Spleen (tissue), 11 donors: ENCODE measurements around the gene RBMS1. TPM values are rescaled to one million over a fixed set of nuclear protein-coding genes. Genes with fewer than 3 reads are reported as not detected.
A peak's percentile ranks its signal among the peaks of the same experiment; 100 is the strongest.

Source experiments
- DNase-seq: peaks from one replicate; pipeline ENCODE4 v3.0.0-alpha.2; 2020
- H3K27ac ChIP-seq, 8 donors: fragments of 200-600 bp; sonication (generic) in 7 of 8; 1 replicate in 4 of 8; 2 replicates in 4 of 8; pipeline versions ENCODE4 v1.5.0 to v1.8.0; 2016 to 2021; ENCODE audit warnings: inconsistent platforms in 4 of 8, mild to moderate bottlenecking in 4 of 8, moderate library complexity in 1 of 8
- H3K27me3 ChIP-seq, 7 donors: fragments of 200-600 bp; sonication (generic) in 6 of 7; replicated peaks in 1 of 7; 1 replicate in 4 of 7; 2 replicates in 3 of 7; pipeline versions ENCODE4 v1.5.0 to v1.8.0; 2016 to 2021; ENCODE audit warnings: inconsistent platforms in 3 of 7, mild to moderate bottlenecking in 1 of 7
- H3K36me3 ChIP-seq, 6 donors: fragments of 200-600 bp; sonication (generic) in 5 of 6; 1 replicate in 4 of 6; 2 replicates in 2 of 6; pipeline versions ENCODE4 v1.5.0 to v1.8.0; 2016 to 2021; ENCODE audit warnings: inconsistent platforms in 2 of 6
- H3K4me1 ChIP-seq, 6 donors: fragments of 200-600 bp; sonication (generic) in 5 of 6; 1 replicate in 3 of 6; 2 replicates in 3 of 6; pipeline versions ENCODE4 v1.5.0 to v1.8.0; 2016 to 2021; ENCODE audit warnings: inconsistent platforms in 3 of 6
- H3K4me3 ChIP-seq, 8 donors: fragments of 200-600 bp; sonication (generic) in 7 of 8; 1 replicate in 4 of 8; 2 replicates in 4 of 8; pipeline versions ENCODE4 v1.5.0 to v1.8.0; 2016 to 2021; ENCODE audit warnings: inconsistent platforms in 4 of 8, mild to moderate bottlenecking in 4 of 8, moderate library complexity in 2 of 8
- H3K9me3 ChIP-seq, 8 donors: fragments of 200-600 bp; sonication (generic) in 7 of 8; 1 replicate in 4 of 8; 2 replicates in 4 of 8; pipeline versions ENCODE4 v1.5.0 to v1.8.0; 2016 to 2021; ENCODE audit warnings: inconsistent platforms in 4 of 8
- POLR2A ChIP-seq, 3 donors: fragments of 450-650 bp; IDR thresholded peaks; one replicate each; pipeline ENCODE4 v1.5.1; 2017; ENCODE audit warnings: antibody characterized with exemption in 3 of 3, mild to moderate bottlenecking in 1 of 3
- POLR2AphosphoS5 ChIP-seq, 3 donors: sonication (generic); formaldehyde crosslinking; IDR thresholded peaks; one replicate each; pipeline ENCODE4 v1.5.1; 2017; ENCODE audit warnings: antibody characterized with exemption in 3 of 3
- WGBS, 5 donors: extraction: QIAGEN DNeasy Blood & Tissue Kit in 3 of 5; methylation state at CpG; one replicate each; pipeline versions ENCODE4 v1.1.5 to v1.1.7; 2013 to 2018; 5-methylcytosine and 5-hydroxymethylcytosine counted together
- intact Hi-C: fragments of 100-400 bp; cut with DNase I; formaldehyde crosslinking; loops from one replicate; pipeline ENCODE4 v1.15.0; 2023; ENCODE audit warnings: low total_unique reads
- polyA plus RNA-seq, 3 donors: library from polyadenylated mRNA; stranded (reverse); fragments of 200-250 nt; gene quantifications; one replicate each; pipeline ENCODE4 v1.2.1, GENCODE V29; 2013
- total RNA-seq, 7 donors: library from RNA; depleted of rRNA in 3 of 7; stranded (reverse); fragments of >200 nt in 3 of 7; fragmentation: NEBNext Ultra II Directional in 4 of 7; extraction: Animal tissue kit (Norgen Biotek cat#: 25700) in 4 of 7; gene quantifications; one replicate each; pipeline versions ENCODE4 v1.1.0 to v1.2.1, GENCODE V29; 2016 to 2021
- TF ChIP-seq, protein P1 (sequence below), 11 experiments: fragments of 200-600 bp in 7 of 11; fragments of 450-650 bp in 4 of 11; sonication (generic) in 4 of 11; IDR thresholded peaks in 8 of 11; conservative IDR thresholded peaks in 3 of 11; 1 replicate in 7 of 11; 2 replicates in 4 of 11; pipeline versions ENCODE4 v1.4.0 to v1.8.0; 2016 to 2021; ENCODE audit warnings: antibody characterized with exemption in 11 of 11, inconsistent platforms in 4 of 11, mild to moderate bottlenecking in 1 of 11
- donor health status: healthy with polysubstance abuse.
- donor health status: DM: no; HTN: no; CAD: no; lungs with moderate emphysema.
- donor health status: DM: no; HTN: no; CAD: no.
- donor health status: Bipolar disorder and iron deficiency.
- donor health status: healthy.
- donor health status: DM: no; HTN: no; CAD: no.
- donor health status: DM: yes; HTN: yes; CAD: no.

Gene RBMS1
- total and polyA plus RNA-seq, 10 donors, result 18.8 to 151 (median 118) TPM

DNA sequence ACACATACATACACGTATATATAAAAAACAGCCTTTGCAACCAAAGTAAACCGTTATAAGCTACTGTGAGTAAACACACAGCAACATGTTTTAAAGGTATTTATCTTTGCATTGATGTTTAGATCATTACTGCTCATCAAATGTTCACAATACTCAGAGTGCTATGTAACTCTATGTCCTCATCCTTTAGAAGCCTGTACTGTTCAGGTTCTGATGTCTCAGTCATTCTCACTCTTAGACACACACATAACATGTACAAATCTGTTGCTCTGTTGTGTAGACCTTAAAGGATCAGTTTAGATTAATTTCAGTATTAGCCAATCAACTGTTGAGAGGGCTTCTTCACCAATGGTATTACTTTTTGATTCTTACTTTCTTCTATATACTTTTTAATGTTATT, 153.9 kb downstream of the RBMS1 start:
- 81 to 91% (median 89%) methylated on average over 2 of the region's 2 CpGs for WGBS, 5 donors
- TF ChIP-seq, protein P1, sequence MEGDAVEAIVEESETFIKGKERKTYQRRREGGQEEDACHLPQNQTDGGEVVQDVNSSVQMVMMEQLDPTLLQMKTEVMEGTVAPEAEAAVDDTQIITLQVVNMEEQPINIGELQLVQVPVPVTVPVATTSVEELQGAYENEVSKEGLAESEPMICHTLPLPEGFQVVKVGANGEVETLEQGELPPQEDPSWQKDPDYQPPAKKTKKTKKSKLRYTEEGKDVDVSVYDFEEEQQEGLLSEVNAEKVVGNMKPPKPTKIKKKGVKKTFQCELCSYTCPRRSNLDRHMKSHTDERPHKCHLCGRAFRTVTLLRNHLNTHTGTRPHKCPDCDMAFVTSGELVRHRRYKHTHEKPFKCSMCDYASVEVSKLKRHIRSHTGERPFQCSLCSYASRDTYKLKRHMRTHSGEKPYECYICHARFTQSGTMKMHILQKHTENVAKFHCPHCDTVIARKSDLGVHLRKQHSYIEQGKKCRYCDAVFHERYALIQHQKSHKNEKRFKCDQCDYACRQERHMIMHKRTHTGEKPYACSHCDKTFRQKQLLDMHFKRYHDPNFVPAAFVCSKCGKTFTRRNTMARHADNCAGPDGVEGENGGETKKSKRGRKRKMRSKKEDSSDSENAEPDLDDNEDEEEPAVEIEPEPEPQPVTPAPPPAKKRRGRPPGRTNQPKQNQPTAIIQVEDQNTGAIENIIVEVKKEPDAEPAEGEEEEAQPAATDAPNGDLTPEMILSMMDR (IDR thresholded peaks at IDR 0.05 in 8 of 11, conservative IDR thresholded peaks at IDR 0.05 in 3 of 11), result no peak
- TF ChIP-seq POLR2A (IDR thresholded peaks at IDR 0.05) (no peak), POLR2AphosphoS5 (IDR thresholded peaks at IDR 0.05) (no peak)
- intact Hi-C loops, result no loop called here
- H3K4me3 ChIP-seq, result no peak overlapping the region
- peaks cover 8 to 84% (median 40%) of the 10 kb centered on the region in 6 donors for H3K4me1 ChIP-seq
- no peaks in the 10 kb centered on the region for H3K36me3 ChIP-seq
- no peaks in the 10 kb centered on the region for H3K27me3 ChIP-seq
- H3K9me3 ChIP-seq, result no peaks in the 10 kb centered on the region
- DNase-seq, result no peak
- H3K27ac ChIP-seq, result no peak overlapping the region

DNA sequence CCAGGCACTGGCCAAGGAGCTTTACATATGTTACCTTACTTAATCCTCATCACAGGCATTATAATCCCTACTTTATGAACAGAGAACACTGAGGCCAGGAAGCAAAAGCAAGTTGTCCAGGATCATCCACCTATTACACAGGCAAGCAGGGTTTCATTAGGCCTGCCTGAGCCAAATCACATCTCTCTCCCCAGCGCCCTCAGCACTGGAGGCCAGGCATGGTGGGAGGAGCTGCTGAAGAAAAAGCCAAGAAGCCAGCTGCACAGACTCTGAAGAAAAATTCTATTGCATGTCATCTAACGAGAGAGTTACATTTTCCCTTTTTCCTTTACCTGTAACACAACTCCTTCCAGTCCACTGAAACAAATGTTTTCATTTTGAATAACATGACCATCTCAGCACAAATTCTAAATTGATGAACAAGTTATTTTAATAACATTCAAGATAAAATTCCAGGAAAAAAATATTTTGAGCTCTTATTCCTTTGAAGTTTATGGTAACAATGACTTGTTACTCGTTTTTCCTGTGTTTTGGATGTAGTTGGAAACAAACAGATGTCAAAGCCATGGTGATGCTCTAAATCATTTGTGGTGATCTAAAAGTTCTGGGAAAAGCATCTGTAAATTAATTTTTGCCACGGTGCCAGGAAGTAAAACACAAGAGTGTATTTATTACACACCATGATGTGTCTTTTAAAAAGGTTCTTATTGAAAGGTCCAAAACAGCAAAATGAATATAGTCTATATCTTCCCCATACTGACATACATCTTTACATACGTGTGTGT, 154.5 kb downstream of the RBMS1 start:
- TF ChIP-seq POLR2AphosphoS5 (IDR thresholded peaks at IDR 0.05) (peak in 1 of 3 donors; percentile 20), POLR2A (IDR thresholded peaks at IDR 0.05) (no peak)
- no peaks in the 10 kb centered on the region for H3K36me3 ChIP-seq
- intact Hi-C loops, result no loop called here
- H3K27me3 ChIP-seq, result no peaks in the 10 kb centered on the region
- DNase-seq, result no peak
- no peak overlapping the region for H3K27ac ChIP-seq
- no peaks in the 10 kb centered on the region for H3K9me3 ChIP-seq
- peaks cover 14 to 83% (median 44%) of the 10 kb centered on the region in 6 donors for H3K4me1 ChIP-seq
- 64 to 80% (median 72%) methylated on average over 5 of the region's 5 CpGs for WGBS, 5 donors
- no peak overlapping the region for H3K4me3 ChIP-seq

GRCh38 chr2:160337728-160338127, 155.9 kb downstream of the RBMS1 start:
- H3K36me3 ChIP-seq, result no peaks in the 10 kb centered on the region
- no peak for DNase-seq
- TF ChIP-seq POLR2A (IDR thresholded peaks at IDR 0.05) (no peak), POLR2AphosphoS5 (IDR thresholded peaks at IDR 0.05) (no peak)
- TF ChIP-seq, protein P1 (IDR thresholded peaks at IDR 0.05 in 8 of 11, conservative IDR thresholded peaks at IDR 0.05 in 3 of 11), result no peak
- intact Hi-C loops, result no loop called here
- WGBS, 5 donors, result 51 to 79% (median 59%) methylated on average over 3 of the region's 3 CpGs
- no peak overlapping the region for H3K4me3 ChIP-seq
- H3K9me3 ChIP-seq, result no peaks in the 10 kb centered on the region
- H3K27ac ChIP-seq, result no peak overlapping the region
- H3K27me3 ChIP-seq, result no peaks in the 10 kb centered on the region
- peaks cover 16 to 85% (median 57%) of the 10 kb centered on the region in 6 donors for H3K4me1 ChIP-seq

DNA sequence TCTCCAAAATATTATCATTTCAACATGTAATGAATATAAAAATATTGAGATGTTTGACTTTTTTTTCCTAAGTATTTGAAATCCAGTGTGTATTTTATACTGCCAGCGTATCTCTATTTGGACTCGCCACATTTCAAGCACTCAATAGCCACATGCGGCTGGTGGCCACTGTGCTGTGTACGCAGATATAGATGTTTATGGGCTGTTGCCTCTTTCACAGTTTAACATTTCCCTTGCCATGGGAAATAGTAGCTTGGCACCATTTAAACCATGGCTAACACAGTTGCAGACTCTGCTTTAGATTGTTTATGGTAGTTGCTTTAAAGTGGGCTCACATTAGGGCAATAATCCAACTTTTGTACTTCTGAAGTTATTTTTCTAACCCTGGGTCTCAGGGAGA, 157.0 kb downstream of the RBMS1 start:
- H3K4me1 ChIP-seq, result peaks cover 23 to 87% (median 66%) of the 10 kb centered on the region in 6 donors
- intact Hi-C loops, result no loop called here
- WGBS, 5 donors, result 91 to 97% (median 94%) methylated on average over 4 of the region's 4 CpGs

More for the DNA sequence above, 157.0 kb downstream of the RBMS1 start:
- Histone ChIP-seq H3K4me3 (no peak overlapping the region), H3K9me3 (no peaks in the 10 kb centered on the region), H3K27ac (no peak overlapping the region), H3K36me3 (peaks cover 0 to under 1% (median 0%) of the 10 kb centered on the region in 6 donors), H3K27me3 (no peaks in the 10 kb centered on the region)
- no peak for DNase-seq
- TF ChIP-seq POLR2A (IDR thresholded peaks at IDR 0.05), result no peak
- TF ChIP-seq, protein P1 (IDR thresholded peaks at IDR 0.05 in 8 of 11, conservative IDR thresholded peaks at IDR 0.05 in 3 of 11), result no peak
- no peak for TF ChIP-seq POLR2AphosphoS5 (IDR thresholded peaks at IDR 0.05)
